ENCODE data around the gene CLCN4.

DNA sequence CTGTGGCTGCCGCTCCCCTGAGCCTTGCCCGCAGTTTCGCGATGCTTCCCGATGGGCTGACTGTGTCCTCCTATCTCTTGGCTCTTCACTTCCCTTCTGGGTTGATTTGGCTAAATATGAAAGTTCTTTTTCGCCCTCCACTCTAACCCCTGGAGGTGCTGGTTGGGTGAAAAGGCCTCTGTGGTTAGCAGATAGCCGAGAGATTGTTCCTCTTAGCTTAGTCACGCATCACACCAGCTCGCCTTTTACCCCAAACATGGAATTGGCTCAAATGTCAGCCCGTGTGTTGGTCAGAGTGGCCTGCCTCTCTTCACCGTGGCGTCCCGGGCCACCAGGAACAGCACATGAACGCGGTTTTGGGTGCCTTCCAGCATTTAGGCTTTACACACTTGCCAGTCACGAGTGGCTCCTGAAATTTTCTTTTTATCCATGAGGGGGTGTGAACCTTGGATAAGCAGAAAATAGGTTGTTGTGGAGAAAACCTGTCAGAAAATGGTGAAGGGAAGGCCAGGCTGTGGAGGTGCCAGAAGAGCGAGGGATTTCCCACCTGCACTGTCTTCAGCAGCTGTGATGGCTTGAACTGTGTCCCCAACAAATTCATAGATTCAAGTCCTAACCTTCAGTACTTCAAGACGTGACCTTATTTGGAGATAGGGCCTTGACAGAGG, 8.9 kb downstream of the CLCN4 start:
- TF ChIP-seq CTCF (IDR thresholded peaks at IDR 0.05): no peak
- TF ChIP-seq POLR2A (IDR thresholded peaks at IDR 0.05): no peak
